Esophagus squamous epithelium (tissue), 4 donors: ENCODE results near the gene TTF2.

ENCODE experiments used
- POLR2A ChIP-seq, 4 donors: fragments of 450-650 bp; IDR thresholded peaks; one replicate each; pipeline ENCODE4 v1.6.1; 2017; ENCODE audit warnings: antibody characterized with exemption in 4 of 4, mild to moderate bottlenecking in 4 of 4, moderate library complexity in 3 of 4
- TF ChIP-seq, protein P1 (sequence below), 6 experiments: fragments of 450-650 bp in 4 of 6; fragments of 200-600 bp in 2 of 6; sonication (generic) in 2 of 6; IDR thresholded peaks; one replicate each; pipeline ENCODE4 v1.5.1; 2016 to 2019; ENCODE audit warnings: antibody characterized with exemption in 6 of 6, mild to moderate bottlenecking in 4 of 6, moderate library complexity in 4 of 6

DNA sequence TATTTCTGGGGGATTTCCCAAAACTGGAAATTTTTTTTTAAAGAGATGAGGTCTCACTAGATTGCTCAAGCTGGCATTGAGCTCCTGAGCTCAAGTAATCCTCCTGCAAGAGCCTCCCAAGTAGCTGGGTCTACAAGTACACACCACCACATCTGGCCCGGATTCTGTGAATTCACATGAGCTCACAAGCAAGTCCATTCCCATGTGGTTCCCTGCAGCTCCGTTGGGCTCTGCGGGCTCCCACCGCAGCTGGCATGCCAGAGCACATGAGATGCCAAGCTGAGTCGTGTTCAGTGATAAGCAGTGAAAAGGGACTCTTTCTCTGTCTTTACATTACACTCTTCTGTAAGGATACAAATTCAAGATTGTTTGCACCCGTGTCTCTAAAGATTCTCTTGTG, 21.9 kb upstream of the TTF2 start:
- TF ChIP-seq, protein P1, sequence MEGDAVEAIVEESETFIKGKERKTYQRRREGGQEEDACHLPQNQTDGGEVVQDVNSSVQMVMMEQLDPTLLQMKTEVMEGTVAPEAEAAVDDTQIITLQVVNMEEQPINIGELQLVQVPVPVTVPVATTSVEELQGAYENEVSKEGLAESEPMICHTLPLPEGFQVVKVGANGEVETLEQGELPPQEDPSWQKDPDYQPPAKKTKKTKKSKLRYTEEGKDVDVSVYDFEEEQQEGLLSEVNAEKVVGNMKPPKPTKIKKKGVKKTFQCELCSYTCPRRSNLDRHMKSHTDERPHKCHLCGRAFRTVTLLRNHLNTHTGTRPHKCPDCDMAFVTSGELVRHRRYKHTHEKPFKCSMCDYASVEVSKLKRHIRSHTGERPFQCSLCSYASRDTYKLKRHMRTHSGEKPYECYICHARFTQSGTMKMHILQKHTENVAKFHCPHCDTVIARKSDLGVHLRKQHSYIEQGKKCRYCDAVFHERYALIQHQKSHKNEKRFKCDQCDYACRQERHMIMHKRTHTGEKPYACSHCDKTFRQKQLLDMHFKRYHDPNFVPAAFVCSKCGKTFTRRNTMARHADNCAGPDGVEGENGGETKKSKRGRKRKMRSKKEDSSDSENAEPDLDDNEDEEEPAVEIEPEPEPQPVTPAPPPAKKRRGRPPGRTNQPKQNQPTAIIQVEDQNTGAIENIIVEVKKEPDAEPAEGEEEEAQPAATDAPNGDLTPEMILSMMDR (IDR thresholded peaks at IDR 0.05), result no peak
- no peak for TF ChIP-seq POLR2A (IDR thresholded peaks at IDR 0.05)
